Measurements from ENCODE around the gene PTGES3L. TPM values are rescaled to one million over a fixed set of nuclear protein-coding genes. Genes with fewer than 3 reads are reported as not detected.

Gene PTGES3L
- total RNA-seq, 2 donors from 2014 or later, result 1.5 to 2.0 TPM

GRCh38 chr17:43014020-43014648 is 34.3 kb upstream of the PTGES3L start:
- ATAC-seq (ENCODE audit: insufficient number of reproducible peaks, low FRiP score, low read depth), result no peak
- DNase-seq (ENCODE audit: low spot score), result no peak
- Histone ChIP-seq H3K4me1 (ENCODE audit: control insufficient read depth in 1 of 2, low read depth in 2 of 2) (no peaks in the 10 kb centered on the region), H3K27ac (peak overlapping the region in 1 of 2 donors; percentile 13), H3K27me3 (replicated peaks; ENCODE audit: insufficient read depth) (no peaks in the 10 kb centered on the region), H3K9me3 (no peaks in the 10 kb centered on the region), H3K36me3 (peaks cover 12% of the 10 kb centered on the region), H3K4me3 (no peak overlapping the region)
- no peak for TF ChIP-seq CTCF (IDR thresholded peaks at IDR 0.05)

- Histone ChIP-seq H3K27ac (no peak overlapping the region), H3K9me3 (no peaks in the 10 kb centered on the region), H3K27me3 (replicated peaks; ENCODE audit: insufficient read depth) (no peaks in the 10 kb centered on the region), H3K4me3 (no peak overlapping the region), H3K36me3 (peaks cover 12% of the 10 kb centered on the region), H3K4me1 (ENCODE audit: control insufficient read depth in 1 of 2, low read depth in 2 of 2) (no peaks in the 10 kb centered on the region)
- no peak for TF ChIP-seq CTCF (IDR thresholded peaks at IDR 0.05)
- DNase-seq (ENCODE audit: low spot score), result no peak
- ATAC-seq (ENCODE audit: insufficient number of reproducible peaks, low FRiP score, low read depth), result no peak
These were observed 33.4 kb upstream of the PTGES3L start for GRCh38 chr17:43013296-43013695.

GRCh38 chr17:43011728-43012472 is 32.0 kb upstream of the PTGES3L start:
- Histone ChIP-seq H3K27me3 (replicated peaks; ENCODE audit: insufficient read depth) (no peaks in the 10 kb centered on the region), H3K9me3 (no peaks in the 10 kb centered on the region), H3K4me3 (no peak overlapping the region), H3K4me1 (ENCODE audit: control insufficient read depth in 1 of 2, low read depth in 2 of 2) (peaks cover 0 to 6% of the 10 kb centered on the region in 2 donors), H3K27ac (no peak overlapping the region), H3K36me3 (peaks cover 12% of the 10 kb centered on the region)
- ATAC-seq (ENCODE audit: insufficient number of reproducible peaks, low FRiP score, low read depth), result no peak
- no peak for TF ChIP-seq CTCF (IDR thresholded peaks at IDR 0.05)
- DNase-seq (ENCODE audit: low spot score), result no peak

- Histone ChIP-seq H3K27ac (no peak overlapping the region), H3K36me3 (peaks cover 7% of the 10 kb centered on the region), H3K4me3 (no peak overlapping the region), H3K27me3 (replicated peaks; ENCODE audit: insufficient read depth) (no peaks in the 10 kb centered on the region), H3K9me3 (no peaks in the 10 kb centered on the region), H3K4me1 (ENCODE audit: control insufficient read depth in 1 of 2, low read depth in 2 of 2) (peaks cover 0 to 9% of the 10 kb centered on the region in 2 donors)
- TF ChIP-seq CTCF (IDR thresholded peaks at IDR 0.05), result no peak
- DNase-seq (ENCODE audit: low spot score), result no peak
- ATAC-seq (ENCODE audit: insufficient number of reproducible peaks, low FRiP score, low read depth), result no peak
These were observed 30.9 kb upstream of the PTGES3L start for GRCh38 chr17:43010667-43011308.

Data from thoracic aorta (tissue), 2 donors.